Lower leg skin (tissue), 4 donors: ENCODE measurements around the gene FOXP2. TPM values are rescaled to one million over a fixed set of nuclear protein-coding genes. Genes with fewer than 3 reads are reported as not detected.

Experiments used
- DNase-seq, 2 donors: peaks; one replicate each; pipeline ENCODE4 v3.0.0-alpha.2; 2019; ENCODE audit warnings: low spot score in 2 of 2
- H3K4me3 ChIP-seq: fragments of 200-600 bp; sonication (generic); 2 replicates; pipeline ENCODE4 v1.5.1; 2017; ENCODE audit warnings: mild to moderate bottlenecking, low read depth; ENCODE audit not compliant: poor library complexity, severe bottlenecking
- POLR2A ChIP-seq, 2 donors: fragments of 450-650 bp; IDR thresholded peaks; one replicate each; pipeline ENCODE4 v1.6.1; 2016 to 2017; ENCODE audit warnings: antibody characterized with exemption in 2 of 2, mild to moderate bottlenecking in 1 of 2, moderate library complexity in 1 of 2
- WGBS, 2 donors: methylation state at CpG; one replicate each; pipeline ENCODE4 v1.1.5; 2018; 5-methylcytosine and 5-hydroxymethylcytosine counted together
- intact Hi-C: fragments of 100-400 bp; cut with DNase I; formaldehyde crosslinking; loops from one replicate; pipeline ENCODE4 v1.15.0; 2023; ENCODE audit warnings: low total_unique reads
- total RNA-seq, 4 donors: library from RNA; depleted of rRNA; stranded (reverse); fragments of >200 nt; gene quantifications; one replicate each; pipeline ENCODE4 v1.1.0, GENCODE V29; 2016
- TF ChIP-seq, protein P1 (sequence below), 3 donors: fragments of 450-650 bp; IDR thresholded peaks; one replicate each; pipeline ENCODE4 v1.5.1; 2016; ENCODE audit warnings: antibody characterized with exemption in 3 of 3, mild to moderate bottlenecking in 3 of 3, moderate library complexity in 2 of 3

Gene FOXP2
- total RNA-seq, 4 donors from 2014 or later, result 11.9 to 23.6 (median 18.8) TPM

DNA sequence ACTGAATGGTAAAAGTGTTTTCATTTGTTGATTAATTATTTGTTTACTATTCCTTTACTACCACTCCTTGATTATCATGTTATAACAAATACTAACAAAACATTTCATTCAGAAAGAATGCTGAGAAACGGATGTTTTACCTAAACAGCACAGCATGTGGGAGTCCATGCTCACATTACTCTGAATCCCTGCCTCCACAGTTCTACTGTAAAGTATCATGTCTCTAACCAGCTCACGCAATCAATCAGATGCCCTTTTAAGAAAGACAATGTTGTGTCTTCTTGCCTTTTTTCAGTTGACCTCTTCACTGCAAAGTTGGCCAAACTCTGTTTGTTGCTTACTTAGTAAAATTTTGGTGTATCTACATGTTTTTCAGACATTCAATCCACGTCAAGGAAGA lies 274.8 kb downstream of the FOXP2 start:
- WGBS, 2 donors, result 86% methylated on average over 3 of the region's 3 CpGs
- H3K4me3 ChIP-seq, result no peak overlapping the region
- DNase-seq, result no peak
- intact Hi-C loops, result no loop called here
- TF ChIP-seq POLR2A (IDR thresholded peaks at IDR 0.05), result no peak
- TF ChIP-seq, protein P1, sequence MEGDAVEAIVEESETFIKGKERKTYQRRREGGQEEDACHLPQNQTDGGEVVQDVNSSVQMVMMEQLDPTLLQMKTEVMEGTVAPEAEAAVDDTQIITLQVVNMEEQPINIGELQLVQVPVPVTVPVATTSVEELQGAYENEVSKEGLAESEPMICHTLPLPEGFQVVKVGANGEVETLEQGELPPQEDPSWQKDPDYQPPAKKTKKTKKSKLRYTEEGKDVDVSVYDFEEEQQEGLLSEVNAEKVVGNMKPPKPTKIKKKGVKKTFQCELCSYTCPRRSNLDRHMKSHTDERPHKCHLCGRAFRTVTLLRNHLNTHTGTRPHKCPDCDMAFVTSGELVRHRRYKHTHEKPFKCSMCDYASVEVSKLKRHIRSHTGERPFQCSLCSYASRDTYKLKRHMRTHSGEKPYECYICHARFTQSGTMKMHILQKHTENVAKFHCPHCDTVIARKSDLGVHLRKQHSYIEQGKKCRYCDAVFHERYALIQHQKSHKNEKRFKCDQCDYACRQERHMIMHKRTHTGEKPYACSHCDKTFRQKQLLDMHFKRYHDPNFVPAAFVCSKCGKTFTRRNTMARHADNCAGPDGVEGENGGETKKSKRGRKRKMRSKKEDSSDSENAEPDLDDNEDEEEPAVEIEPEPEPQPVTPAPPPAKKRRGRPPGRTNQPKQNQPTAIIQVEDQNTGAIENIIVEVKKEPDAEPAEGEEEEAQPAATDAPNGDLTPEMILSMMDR (IDR thresholded peaks at IDR 0.05), result no peak

- intact Hi-C loops, result no loop called here
- WGBS, 2 donors, result 92% methylated on average over 6 of the region's 6 CpGs
- TF ChIP-seq POLR2A (IDR thresholded peaks at IDR 0.05), result no peak
- TF ChIP-seq, protein P1 (IDR thresholded peaks at IDR 0.05), result no peak
- H3K4me3 ChIP-seq, result no peak overlapping the region
- no peak for DNase-seq
These were observed 277.0 kb downstream of the FOXP2 start for GRCh38 chr7:114691605-114692004.

GRCh38 chr7:114695182-114695581 lies 280.6 kb downstream of the FOXP2 start:
- WGBS, 2 donors, result 84 to 94% methylated on average over 4 of the region's 4 CpGs
- no peak overlapping the region for H3K4me3 ChIP-seq
- no peak for DNase-seq
- intact Hi-C loops, result no loop called here
- TF ChIP-seq, protein P1 (IDR thresholded peaks at IDR 0.05), result no peak
- TF ChIP-seq POLR2A (IDR thresholded peaks at IDR 0.05), result no peak

DNA sequence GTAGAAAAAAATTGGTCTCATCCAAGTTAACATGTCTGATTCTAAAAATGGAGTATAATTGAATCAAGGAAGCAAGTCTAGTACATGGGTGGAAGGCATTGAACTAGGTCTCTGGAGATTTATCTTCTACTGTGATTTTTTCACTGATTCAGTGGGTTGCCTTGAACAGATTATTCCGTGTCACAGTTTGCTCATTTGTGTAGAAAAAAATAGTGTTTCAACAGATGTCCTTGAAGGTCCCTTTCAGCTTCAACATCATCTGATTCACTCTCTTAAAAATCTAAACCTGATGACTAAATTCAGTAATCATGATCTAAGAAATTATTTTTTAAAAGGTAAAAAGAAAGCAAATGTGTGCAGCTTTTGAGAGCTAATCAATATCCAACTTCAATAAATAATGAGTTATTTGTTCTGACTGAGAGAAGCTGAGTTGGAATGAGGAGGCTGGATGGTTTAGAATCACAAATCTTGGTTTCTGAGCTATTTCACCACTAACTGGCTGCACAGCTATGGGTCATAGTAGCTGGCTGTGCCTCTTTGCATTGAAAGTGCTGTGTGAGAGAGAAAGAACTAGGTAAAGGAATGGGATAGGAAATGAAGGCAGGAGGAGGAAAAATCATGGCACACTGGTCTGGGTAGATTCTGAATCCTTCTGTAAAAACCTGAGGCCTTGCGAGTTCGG lies 285.8 kb downstream of the FOXP2 start:
- TF ChIP-seq POLR2A (IDR thresholded peaks at IDR 0.05), result no peak
- TF ChIP-seq, protein P1 (IDR thresholded peaks at IDR 0.05), result no peak
- H3K4me3 ChIP-seq, result no peak overlapping the region
- no peak for DNase-seq
- intact Hi-C loops, result no loop called here
- 86 to 87% methylated on average over 3 of the region's 3 CpGs for WGBS, 2 donors

GRCh38 chr7:114703677-114704076 lies 289.1 kb downstream of the FOXP2 start:
- 63 to 68% methylated on average over 6 of the region's 6 CpGs for WGBS, 2 donors
- TF ChIP-seq POLR2A (IDR thresholded peaks at IDR 0.05), result no peak
- TF ChIP-seq, protein P1 (IDR thresholded peaks at IDR 0.05), result no peak
- H3K4me3 ChIP-seq, result no peak overlapping the region
- intact Hi-C loops, result no loop called here
- DNase-seq, result no peak

GRCh38 chr7:114708646-114709045 lies 294.0 kb downstream of the FOXP2 start:
- intact Hi-C loops, result no loop called here
- H3K4me3 ChIP-seq, result no peak overlapping the region
- DNase-seq, result no peak
- WGBS, 2 donors, result 74 to 75% methylated on average over 6 of the region's 6 CpGs
- TF ChIP-seq, protein P1 (IDR thresholded peaks at IDR 0.05), result no peak
- TF ChIP-seq POLR2A (IDR thresholded peaks at IDR 0.05), result no peak
